ENCODE results near the gene FRMD1. TPM values are rescaled to one million over a fixed set of nuclear protein-coding genes. Genes with fewer than 3 reads are reported as not detected.

Gene FRMD1
- total and polyA plus RNA-seq, 2 donors (not counting 1 experiment from before 2014, with no cell fraction given): not detected

GRCh38 chr6:168030218-168030746 is 48.7 kb downstream of the FRMD1 start:
- 97% methylated on average over 4 of the region's 5 CpGs for WGBS (ENCODE audit: insufficient coverage)
- H3K9me3 ChIP-seq (ENCODE audit: control extremely low read depth in 1 of 3, control insufficient read depth in 2 of 3, insufficient read depth in 1 of 3, low read length in 2 of 3): peaks cover 0 to 7% (median 2%) of the 10 kb centered on the region in 3 donors
- H3K36me3 ChIP-seq (replicated peaks in 1 of 2; ENCODE audit: control extremely low read depth in 1 of 2, control insufficient read depth in 1 of 2, extremely low read depth in 1 of 2, insufficient read depth in 2 of 2, low read length in 1 of 2): no peaks in the 10 kb centered on the region

More at GRCh38 chr6:168030218-168030746, 48.7 kb downstream of the FRMD1 start:
- TF ChIP-seq EZH2 (IDR thresholded peaks at IDR 0.05; ENCODE audit: borderline replicate concordance, insufficient read depth, low read depth, low read length, poor library complexity, severe bottlenecking): no peak
- TF ChIP-seq CTCF (IDR thresholded peaks at IDR 0.05): no peak
- Mint-ChIP-seq H3K27ac (no peak overlapping the region), H3K27me3 (peaks cover 15% of the 10 kb centered on the region), H3K9me3 (ENCODE audit: insufficient read depth) (no peaks in the 10 kb centered on the region), H3K4me1 (no peaks in the 10 kb centered on the region), H3K4me3 (no peak overlapping the region)
- no peak overlapping the region for H3K4me3 ChIP-seq (ENCODE audit: control extremely low read depth in 1 of 5, extremely low read depth in 1 of 5, insufficient read depth in 1 of 5, low read depth in 2 of 5, low read length in 4 of 5)
- H3K27me3 ChIP-seq (replicated peaks in 1 of 4; ENCODE audit: control extremely low read depth in 1 of 4, control insufficient read depth in 3 of 4, insufficient read depth in 4 of 4, low read length in 3 of 4): no peaks in the 10 kb centered on the region
- ATAC-seq (ENCODE audit: low read depth): no peak
- ChIA-PET POLR2A (no interaction called here), CTCF (no interaction called here)
- no peak overlapping the region for H3K9ac ChIP-seq (ENCODE audit: low read length)
- no peaks in the 10 kb centered on the region for H3K79me2 ChIP-seq (ENCODE audit: control insufficient read depth, insufficient read depth, low read length)
- no peak for DNase-seq
- H2AFZ ChIP-seq (ENCODE audit: insufficient read depth, low read depth, low read length, poor library complexity, severe bottlenecking): no peak overlapping the region
- H3K4me1 ChIP-seq (ENCODE audit: control insufficient read depth in 2 of 2, insufficient read depth in 2 of 2, low read length in 2 of 2): no peaks in the 10 kb centered on the region
- no peak overlapping the region for H3K4me2 ChIP-seq (replicated peaks; ENCODE audit: low read depth, low read length, poor library complexity, severe bottlenecking)
- no peaks in the 10 kb centered on the region for H4K20me1 ChIP-seq (ENCODE audit: control insufficient read depth, insufficient read depth, low read length, poor library complexity, severe bottlenecking)
- H3K27ac ChIP-seq (ENCODE audit: low read length in 2 of 2): no peak overlapping the region
- intact Hi-C loops (cut with micrococcal nuclease): no loop called here
